Activated T-cell treated with anti-CD3 and anti-CD28 coated beads for 24 hours (primary cell): Measurements from ENCODE around the gene TENT4B.
A peak's percentile ranks its signal among the peaks of the same experiment; 100 is the strongest.

ENCODE experiments used
- DNase-seq: peaks from one replicate; pipeline ENCODE4 v3.0.0-alpha.2; 2020; ENCODE audit warnings: low read depth

Gene TENT4B

GRCh38 chr16:50195756-50196155, 42.6 kb downstream of the TENT4B start:
- DNase-seq: no peak

- no peak for DNase-seq
Measured at GRCh38 chr16:50197582-50197981, 44.5 kb downstream of the TENT4B start.

GRCh38 chr16:50198802-50199403, 45.8 kb downstream of the TENT4B start:
- DNase-seq: no peak

GRCh38 chr16:50201787-50202186, 48.7 kb downstream of the TENT4B start:
- DNase-seq: no peak

- no peak for DNase-seq
Measured at GRCh38 chr16:50202926-50203624, 50.0 kb downstream of the TENT4B start.

GRCh38 chr16:50203681-50204080, 50.6 kb downstream of the TENT4B start:
- DNase-seq: no peak

GRCh38 chr16:50204453-50205108, 51.5 kb downstream of the TENT4B start:
- no peak for DNase-seq

GRCh38 chr16:50207652-50208051, 54.5 kb downstream of the TENT4B start:
- DNase-seq: no peak

- DNase-seq: no peak
Measured at GRCh38 chr16:50208460-50208931, 55.4 kb downstream of the TENT4B start.

- DNase-seq: no peak
Measured at GRCh38 chr16:50209546-50210265, 56.6 kb downstream of the TENT4B start.

GRCh38 chr16:50210266-50211038, 57.3 kb downstream of the TENT4B start:
- DNase-seq: peak; percentile 41

- no peak for DNase-seq
Measured at GRCh38 chr16:50213939-50214519, 60.9 kb downstream of the TENT4B start.

- DNase-seq: no peak
Measured at GRCh38 chr16:50215680-50216079, 62.6 kb downstream of the TENT4B start.

- DNase-seq: no peak
Measured at GRCh38 chr16:50216231-50216630, 63.1 kb downstream of the TENT4B start.

- no peak for DNase-seq
Measured at GRCh38 chr16:50219402-50219975, 66.4 kb downstream of the TENT4B start.

GRCh38 chr16:50224286-50224685, 71.2 kb downstream of the TENT4B start:
- DNase-seq: no peak

- DNase-seq: no peak
Measured at GRCh38 chr16:50227120-50227519, 74.0 kb downstream of the TENT4B start.

- no peak for DNase-seq
Measured at GRCh38 chr16:50227665-50228064, 74.6 kb downstream of the TENT4B start.

GRCh38 chr16:50228364-50228868, 75.3 kb downstream of the TENT4B start:
- no peak for DNase-seq

GRCh38 chr16:50229149-50229726, 76.1 kb downstream of the TENT4B start:
- no peak for DNase-seq
